Prostate gland (tissue), 2 donors: ENCODE data around the gene NMUR1.
A peak's percentile ranks its signal among the peaks of the same experiment; 100 is the strongest.

ENCODE experiments used
- POLR2A ChIP-seq: fragments of 450-650 bp; IDR thresholded peaks from one replicate; pipeline ENCODE4 v1.6.1; 2016; ENCODE audit warnings: antibody characterized with exemption, mild to moderate bottlenecking
- POLR2AphosphoS5 ChIP-seq: sonication (generic); formaldehyde crosslinking; IDR thresholded peaks from one replicate; pipeline ENCODE4 v1.6.1; 2017; ENCODE audit warnings: antibody characterized with exemption
- TF ChIP-seq, protein P1 (sequence below), 4 experiments: fragments of 200-600 bp in 2 of 4; fragments of 450-650 bp in 2 of 4; sonication (generic) in 2 of 4; IDR thresholded peaks; 1 replicate in 3 of 4; 2 replicates in 1 of 4; pipeline ENCODE4 v1.5.1; 2016 to 2019; ENCODE audit warnings: antibody characterized with exemption in 4 of 4, mild to moderate bottlenecking in 2 of 4, moderate library complexity in 2 of 4

DNA sequence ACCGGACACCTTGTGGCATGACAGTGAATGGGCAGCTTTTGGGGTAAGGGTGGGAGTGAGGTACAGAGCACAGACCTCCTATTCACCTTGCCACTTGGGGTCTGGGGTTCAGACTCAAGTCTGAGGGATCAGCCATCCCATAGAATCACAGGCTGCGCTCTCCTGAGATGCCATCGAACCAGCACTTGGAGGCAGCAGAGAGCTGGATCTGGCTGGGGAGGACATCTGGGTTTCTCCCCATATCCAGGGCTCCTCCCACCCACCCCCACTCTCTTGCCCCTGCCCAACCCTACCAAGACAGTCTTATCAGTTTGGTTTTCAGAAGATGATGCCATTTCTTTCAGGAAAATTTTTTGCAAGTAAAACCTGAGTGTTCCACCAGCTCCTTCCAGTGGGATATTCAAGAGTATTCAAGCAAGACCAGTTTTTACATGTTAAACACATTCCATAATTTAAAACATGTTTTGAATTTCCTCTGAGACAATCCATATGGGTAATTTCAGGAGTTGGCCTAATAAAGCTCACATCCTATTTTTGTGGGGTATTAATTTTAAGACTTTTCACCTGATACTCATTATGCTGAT is 33.2 kb upstream of the NMUR1 start:
- TF ChIP-seq, protein P1, sequence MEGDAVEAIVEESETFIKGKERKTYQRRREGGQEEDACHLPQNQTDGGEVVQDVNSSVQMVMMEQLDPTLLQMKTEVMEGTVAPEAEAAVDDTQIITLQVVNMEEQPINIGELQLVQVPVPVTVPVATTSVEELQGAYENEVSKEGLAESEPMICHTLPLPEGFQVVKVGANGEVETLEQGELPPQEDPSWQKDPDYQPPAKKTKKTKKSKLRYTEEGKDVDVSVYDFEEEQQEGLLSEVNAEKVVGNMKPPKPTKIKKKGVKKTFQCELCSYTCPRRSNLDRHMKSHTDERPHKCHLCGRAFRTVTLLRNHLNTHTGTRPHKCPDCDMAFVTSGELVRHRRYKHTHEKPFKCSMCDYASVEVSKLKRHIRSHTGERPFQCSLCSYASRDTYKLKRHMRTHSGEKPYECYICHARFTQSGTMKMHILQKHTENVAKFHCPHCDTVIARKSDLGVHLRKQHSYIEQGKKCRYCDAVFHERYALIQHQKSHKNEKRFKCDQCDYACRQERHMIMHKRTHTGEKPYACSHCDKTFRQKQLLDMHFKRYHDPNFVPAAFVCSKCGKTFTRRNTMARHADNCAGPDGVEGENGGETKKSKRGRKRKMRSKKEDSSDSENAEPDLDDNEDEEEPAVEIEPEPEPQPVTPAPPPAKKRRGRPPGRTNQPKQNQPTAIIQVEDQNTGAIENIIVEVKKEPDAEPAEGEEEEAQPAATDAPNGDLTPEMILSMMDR (IDR thresholded peaks at IDR 0.05), result peak in 3 of 4 experiments; percentile 25 to 53 (median 28)
- TF ChIP-seq POLR2AphosphoS5 (no peak), POLR2A (no peak)
